Ascending aorta (tissue), 2 donors: ENCODE results near the gene CSF2RB. TPM values are rescaled to one million over a fixed set of nuclear protein-coding genes. Genes with fewer than 3 reads are reported as not detected.

Experiments
- DNase-seq, 2 donors: peaks; one replicate each; pipeline ENCODE4 v3.0.0-alpha.2; 2019; ENCODE audit warnings: low spot score in 2 of 2
- H3K27ac ChIP-seq, 2 donors: fragments of 200-600 bp; sonication (generic); one replicate each; pipeline ENCODE4 v1.5.1; 2016 to 2017; ENCODE audit warnings: mild to moderate bottlenecking in 1 of 2
- H3K27me3 ChIP-seq: fragments of 200-600 bp; sonication (generic); one replicate; pipeline ENCODE4 v1.5.1; 2017
- H3K36me3 ChIP-seq, 2 donors: fragments of 200-600 bp; sonication (generic); one replicate each; pipeline ENCODE4 v1.5.1; 2016
- H3K4me1 ChIP-seq, 2 donors: fragments of 200-600 bp; sonication (generic); one replicate each; pipeline ENCODE4 v1.5.1; 2016 to 2017; ENCODE audit warnings: mild to moderate bottlenecking in 1 of 2
- H3K4me3 ChIP-seq, 2 donors: fragments of 200-600 bp; sonication (generic); one replicate each; pipeline ENCODE4 v1.5.1; 2016 to 2017; ENCODE audit warnings: mild to moderate bottlenecking in 1 of 2
- H3K9me3 ChIP-seq, 2 donors: fragments of 200-600 bp; sonication (generic); one replicate each; pipeline ENCODE4 v1.5.1; 2016
- intact Hi-C: fragments of 100-400 bp; cut with DNase I; formaldehyde crosslinking; loops from one replicate; pipeline ENCODE4 v1.15.1; 2023
- total RNA-seq: library from RNA; depleted of rRNA; stranded (reverse); fragments of >200 nt; gene quantifications from one replicate; pipeline ENCODE4 v1.1.0, GENCODE V29; 2016
- TF ChIP-seq, protein P1 (sequence below), 3 experiments: fragments of 200-600 bp in 2 of 3; fragments of 450-650 bp in 1 of 3; sonication (generic) in 2 of 3; IDR thresholded peaks; one replicate each; pipeline ENCODE4 v1.5.1; 2016 to 2019; ENCODE audit warnings: antibody characterized with exemption in 3 of 3, mild to moderate bottlenecking in 1 of 3, moderate library complexity in 1 of 3

The CSF2RB gene
- total RNA-seq, 1 donor from 2014 or later = 6.0 TPM

GRCh38 chr22:36868546-36869181 lies 44.8 kb upstream of the CSF2RB start:
- intact Hi-C loops = no loop called here
- no peak for DNase-seq
- no peak overlapping the region for H3K4me3 ChIP-seq
- H3K9me3 ChIP-seq = no peaks in the 10 kb centered on the region
- H3K27ac ChIP-seq = no peak overlapping the region
- H3K4me1 ChIP-seq = no peaks in the 10 kb centered on the region
- no peaks in the 10 kb centered on the region for H3K36me3 ChIP-seq
- H3K27me3 ChIP-seq = no peaks in the 10 kb centered on the region
- TF ChIP-seq, protein P1, sequence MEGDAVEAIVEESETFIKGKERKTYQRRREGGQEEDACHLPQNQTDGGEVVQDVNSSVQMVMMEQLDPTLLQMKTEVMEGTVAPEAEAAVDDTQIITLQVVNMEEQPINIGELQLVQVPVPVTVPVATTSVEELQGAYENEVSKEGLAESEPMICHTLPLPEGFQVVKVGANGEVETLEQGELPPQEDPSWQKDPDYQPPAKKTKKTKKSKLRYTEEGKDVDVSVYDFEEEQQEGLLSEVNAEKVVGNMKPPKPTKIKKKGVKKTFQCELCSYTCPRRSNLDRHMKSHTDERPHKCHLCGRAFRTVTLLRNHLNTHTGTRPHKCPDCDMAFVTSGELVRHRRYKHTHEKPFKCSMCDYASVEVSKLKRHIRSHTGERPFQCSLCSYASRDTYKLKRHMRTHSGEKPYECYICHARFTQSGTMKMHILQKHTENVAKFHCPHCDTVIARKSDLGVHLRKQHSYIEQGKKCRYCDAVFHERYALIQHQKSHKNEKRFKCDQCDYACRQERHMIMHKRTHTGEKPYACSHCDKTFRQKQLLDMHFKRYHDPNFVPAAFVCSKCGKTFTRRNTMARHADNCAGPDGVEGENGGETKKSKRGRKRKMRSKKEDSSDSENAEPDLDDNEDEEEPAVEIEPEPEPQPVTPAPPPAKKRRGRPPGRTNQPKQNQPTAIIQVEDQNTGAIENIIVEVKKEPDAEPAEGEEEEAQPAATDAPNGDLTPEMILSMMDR (IDR thresholded peaks at IDR 0.05) = no peak

GRCh38 chr22:36870250-36870649 lies 43.2 kb upstream of the CSF2RB start:
- Histone ChIP-seq H3K4me3 (no peak overlapping the region), H3K27ac (no peak overlapping the region), H3K36me3 (no peaks in the 10 kb centered on the region), H3K4me1 (no peaks in the 10 kb centered on the region), H3K9me3 (no peaks in the 10 kb centered on the region), H3K27me3 (no peaks in the 10 kb centered on the region)
- TF ChIP-seq, protein P1 (IDR thresholded peaks at IDR 0.05) = no peak
- intact Hi-C loops = loop anchor here (10.0 kb wide), 1 partner anchor 95 kb away; no protein-coding TSS in a partner anchor
- DNase-seq = no peak

DNA sequence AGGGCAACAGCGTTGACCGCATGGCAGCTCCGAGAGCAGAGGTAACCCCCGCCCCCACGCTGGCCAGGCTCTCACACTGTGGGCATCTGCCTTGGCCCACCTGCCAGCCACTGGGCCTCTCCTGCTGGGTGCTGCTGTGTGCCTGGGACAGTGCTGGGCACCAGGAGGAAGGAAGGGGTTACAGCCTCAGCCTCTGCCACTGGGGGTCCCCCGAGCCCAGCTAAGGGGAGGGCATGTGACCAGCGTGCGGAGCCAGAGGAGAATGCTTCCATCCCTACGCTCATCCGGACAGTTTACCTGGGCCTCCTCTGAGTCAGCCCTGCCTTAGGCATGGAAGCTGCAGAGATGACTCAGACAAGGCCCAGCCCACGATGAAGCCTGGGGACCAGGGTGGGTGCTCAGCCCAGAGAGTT lies 41.8 kb upstream of the CSF2RB start:
- TF ChIP-seq, protein P1 (IDR thresholded peaks at IDR 0.05) = no peak
- H3K27me3 ChIP-seq = no peaks in the 10 kb centered on the region
- intact Hi-C loops = loop anchor here (10.0 kb wide), 1 partner anchor 93 kb away; no protein-coding TSS in a partner anchor
- DNase-seq = no peak
- no peaks in the 10 kb centered on the region for H3K9me3 ChIP-seq
- no peak overlapping the region for H3K4me3 ChIP-seq
- H3K27ac ChIP-seq = no peak overlapping the region
- no peaks in the 10 kb centered on the region for H3K36me3 ChIP-seq
- no peaks in the 10 kb centered on the region for H3K4me1 ChIP-seq

DNA sequence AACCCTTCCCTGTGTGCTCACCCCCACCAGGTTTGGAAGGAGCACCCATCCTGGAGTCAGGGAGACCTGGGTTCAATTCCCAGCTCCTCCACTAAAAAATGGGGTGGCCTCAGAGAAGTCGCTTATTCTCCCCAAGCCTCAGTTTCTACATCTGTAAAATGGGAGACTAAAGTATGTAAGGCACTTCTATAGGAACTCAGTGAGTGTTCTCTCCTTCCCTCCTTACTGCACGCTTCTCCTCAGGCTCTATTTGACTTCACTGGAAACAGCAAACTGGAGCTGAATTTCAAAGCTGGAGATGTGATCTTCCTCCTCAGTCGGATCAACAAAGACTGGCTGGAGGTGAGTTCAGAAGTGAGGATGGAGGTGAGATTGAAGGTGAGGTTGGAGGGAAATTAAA lies 41.3 kb upstream of the CSF2RB start:
- intact Hi-C loops = loop anchor here (10.0 kb wide), 1 partner anchor 93 kb away; no protein-coding TSS in a partner anchor
- Histone ChIP-seq H3K4me3 (no peak overlapping the region), H3K4me1 (no peaks in the 10 kb centered on the region), H3K36me3 (no peaks in the 10 kb centered on the region), H3K27ac (no peak overlapping the region), H3K27me3 (no peaks in the 10 kb centered on the region), H3K9me3 (no peaks in the 10 kb centered on the region)
- TF ChIP-seq, protein P1 (IDR thresholded peaks at IDR 0.05) = no peak
- DNase-seq = no peak

DNA sequence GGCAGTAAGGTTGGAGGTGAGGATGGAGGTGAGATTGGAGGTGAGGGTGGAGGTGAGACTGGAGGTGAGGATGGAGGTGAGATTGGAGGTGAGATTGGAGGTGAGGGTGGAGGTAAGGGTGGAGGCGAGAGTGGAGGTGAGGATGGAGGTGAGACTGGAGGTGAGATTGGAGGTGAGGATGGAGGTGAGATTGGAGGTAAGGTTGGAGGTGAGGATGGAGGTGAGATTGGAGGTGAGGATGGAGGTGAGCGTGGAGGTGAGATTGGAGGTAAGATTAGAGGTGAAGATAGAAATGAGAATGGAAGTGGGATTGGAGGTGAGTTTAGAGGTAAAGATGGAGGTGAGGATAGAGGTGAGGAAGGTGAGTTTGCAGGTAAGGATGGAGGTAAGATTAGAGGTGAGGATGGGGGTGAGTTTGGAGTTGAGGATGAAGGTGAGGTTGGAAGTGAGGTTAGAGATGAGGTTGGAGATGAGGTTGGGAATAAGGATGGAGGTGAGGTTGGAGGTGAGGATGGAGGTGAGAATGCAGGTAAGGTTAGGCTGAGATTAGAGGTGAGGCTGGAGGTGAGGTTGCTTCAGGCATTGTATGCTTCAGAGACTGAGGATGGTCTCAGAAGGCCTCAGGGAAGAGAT lies 40.4 kb upstream of the CSF2RB start:
- no peaks in the 10 kb centered on the region for H3K36me3 ChIP-seq
- H3K27me3 ChIP-seq = no peaks in the 10 kb centered on the region
- H3K9me3 ChIP-seq = no peaks in the 10 kb centered on the region
- H3K27ac ChIP-seq = no peak overlapping the region
- DNase-seq = no peak
- intact Hi-C loops = loop anchor here (10.0 kb wide), 1 partner anchor 92 kb away; no protein-coding TSS in a partner anchor
- TF ChIP-seq, protein P1 (IDR thresholded peaks at IDR 0.05) = no peak
- no peak overlapping the region for H3K4me3 ChIP-seq
- no peaks in the 10 kb centered on the region for H3K4me1 ChIP-seq
